Heart right ventricle (tissue), 16 donors: ENCODE data around the gene DSCAM. TPM values are rescaled to one million over a fixed set of nuclear protein-coding genes. Genes with fewer than 3 reads are reported as not detected.

Experiments
- ATAC-seq, 8 donors: fragments of 200-7000 bp; cut with Tn5 transposase; one replicate each; pipeline ENCODE4 v1.9.1; 2020; ENCODE audit warnings: mild to moderate bottlenecking in 8 of 8, moderate library complexity in 8 of 8, moderate number of reproducible peaks in 1 of 8
- DNase-seq, 2 donors: peaks; one replicate each; pipeline ENCODE4 v3.0.0-alpha.2; 2020
- H3K27ac ChIP-seq, 10 donors: fragments of 200-600 bp; sonication (generic) in 2 of 10; one replicate each; pipeline versions ENCODE4 v1.5.0 to v1.8.0; 2020 to 2022; ENCODE audit warnings: mild to moderate bottlenecking in 3 of 10
- H3K27me3 ChIP-seq, 7 donors: fragments of 200-600 bp; one replicate each; pipeline ENCODE4 v1.8.0; 2021 to 2022; ENCODE audit warnings: mild to moderate bottlenecking in 2 of 7
- H3K36me3 ChIP-seq, 9 donors: fragments of 200-600 bp; sonication (generic) in 1 of 9; one replicate each; pipeline versions ENCODE4 v1.5.0 to v1.8.0; 2020 to 2022; ENCODE audit warnings: mild to moderate bottlenecking in 2 of 9
- H3K4me1 ChIP-seq, 9 donors: fragments of 200-600 bp; sonication (generic) in 1 of 9; one replicate each; pipeline versions ENCODE4 v1.5.0 to v1.8.0; 2020 to 2022; ENCODE audit warnings: mild to moderate bottlenecking in 4 of 9
- H3K4me3 ChIP-seq, 10 donors: fragments of 200-600 bp; sonication (generic) in 2 of 10; one replicate each; pipeline versions ENCODE4 v1.5.0 to v1.8.0; 2020 to 2022; ENCODE audit warnings: mild to moderate bottlenecking in 7 of 10, moderate library complexity in 2 of 10
- H3K9me3 ChIP-seq, 11 donors: fragments of 200-600 bp in 10 of 11; sonication (generic) in 2 of 11; one replicate each; pipeline versions ENCODE4 v1.5.0 to v1.8.0; 2013 to 2022; ENCODE audit warnings: mild to moderate bottlenecking in 2 of 11, control low read depth in 1 of 11, moderate library complexity in 1 of 11
- CTCF ChIP-seq, 9 donors: fragments of 200-600 bp; sonication (generic) in 2 of 9; IDR thresholded peaks; one replicate each; pipeline versions ENCODE4 v1.5.0 to v1.8.0; 2021 to 2022; ENCODE audit warnings: antibody characterized with exemption in 9 of 9, mild to moderate bottlenecking in 5 of 9, moderate library complexity in 1 of 9
- WGBS, 2 donors: extraction: QIAGEN DNeasy Blood & Tissue Kit; methylation state at CpG; one replicate each; pipeline ENCODE4 v1.1.7; 2013; ENCODE audit warnings: inconsistent platforms in 1 of 2; 5-methylcytosine and 5-hydroxymethylcytosine counted together
- intact Hi-C, 10 donors: fragments of 100-400 bp; cut with DNase I; formaldehyde crosslinking; loops; one replicate each; pipeline versions ENCODE4 v1.11.1 to v1.14.2; 2022
- polyA plus RNA-seq, 2 donors: library from polyadenylated mRNA; stranded (reverse); fragments of 200-250 nt; gene quantifications; one replicate each; pipeline ENCODE4 v1.2.3, GENCODE V29; 2013
- total RNA-seq, 10 donors: library from RNA; stranded (reverse); fragmentation: NEBNext Ultra II Directional in 3 of 10; extraction: Animal tissue kit (Norgen Biotek cat#: 25700) in 3 of 10; gene quantifications; one replicate each; pipeline versions ENCODE4 v1.2.1 to v1.2.4, GENCODE V29; 2021 to 2023
- donor health status: Arrhythmogenic right ventricular cardiomyopathy.
- donor health status: ischemic (EF 13 %, LVEDD 7.1; RV severe dilation, severe dysfunction).
- donor health status: healthy with polysubstance abuse.
- donor health status: DM: no; HTN: yes; CAD: no.
- donor health status: DM: no; HTN: no; CAD: no.
- donor health status: ischemic (EF 25% LVEDD 6.9; RV normal size, moderate dysfunction).
- donor health status: ischemic (EF 25% LVEDD 5.7; RV mildly dilated, moderate dysfunction).
- donor health status: healthy.
- donor health status: DM: yes; HTN: yes; CAD: no.
- donor health status: Ischemic cardiomyopathy.
- donor health status: ischemic (EF 35%, LVEDD 5.7; RV mildly dilated, moderate dysfunction).
- donor health status: nonischemic (EF 11% LVEDD 7.7; RV severe dilation, severe dysfunction).
- donor health status: DM: yes; HTN: yes; CAD: no.
- donor health status: PGD.
- donor health status: ischemic (EF 29% LVEDD 5.4; RV normal size, mild dysfunction).
- donor health status: nonischemic (EF 23%, LVEDD 6.1; RV moderate dilation, normal function).

Gene DSCAM
- total and polyA plus RNA-seq, 12 donors = 0.03 to 0.04 TPM; not detected in 10

GRCh38 chr21:40658311-40658710, 188.6 kb downstream of the DSCAM start:
- Histone ChIP-seq H3K4me3 (no peak overlapping the region), H3K4me1 (no peaks in the 10 kb centered on the region), H3K9me3 (no peaks in the 10 kb centered on the region), H3K36me3 (no peaks in the 10 kb centered on the region), H3K27me3 (peaks cover 0 to 10% (median 0%) of the 10 kb centered on the region in 7 donors), H3K27ac (no peak overlapping the region)
- no peak for TF ChIP-seq CTCF (IDR thresholded peaks at IDR 0.05)
- 79 to 81% methylated on average over 3 of the region's 3 CpGs for WGBS, 2 donors
- DNase-seq (no peak), ATAC-seq (no peak)
- intact Hi-C loops = no loop called here

- WGBS, 2 donors = 23 to 26% methylated on average over 2 of the region's 2 CpGs
- intact Hi-C loops = no loop called here
- ATAC-seq = no peak
Measured at GRCh38 chr21:40652436-40652835, 194.5 kb downstream of the DSCAM start.

GRCh38 chr21:40647706-40648105, 199.3 kb downstream of the DSCAM start:
- Histone ChIP-seq H3K36me3 (no peaks in the 10 kb centered on the region), H3K27me3 (no peaks in the 10 kb centered on the region), H3K4me3 (no peak overlapping the region), H3K9me3 (peaks cover 0 to 39% (median 0%) of the 10 kb centered on the region in 11 donors), H3K4me1 (no peaks in the 10 kb centered on the region), H3K27ac (no peak overlapping the region)
- no peak for ATAC-seq
- intact Hi-C loops = no loop called here
- WGBS, 2 donors = 42 to 82% methylated on average over 2 of the region's 2 CpGs
- TF ChIP-seq CTCF (IDR thresholded peaks at IDR 0.05) = no peak
- DNase-seq = no peak

More at GRCh38 chr21:40652436-40652835, 194.5 kb downstream of the DSCAM start:
- no peaks in the 10 kb centered on the region for H3K4me1 ChIP-seq
- no peak for TF ChIP-seq CTCF (IDR thresholded peaks at IDR 0.05)
- no peaks in the 10 kb centered on the region for H3K36me3 ChIP-seq
- H3K27ac ChIP-seq = no peak overlapping the region
- H3K27me3 ChIP-seq = no peaks in the 10 kb centered on the region
- H3K9me3 ChIP-seq = peaks cover 0 to 24% (median 0%) of the 10 kb centered on the region in 11 donors
- no peak for DNase-seq
- no peak overlapping the region for H3K4me3 ChIP-seq

GRCh38 chr21:40646651-40647050, 200.3 kb downstream of the DSCAM start:
- Histone ChIP-seq H3K27me3 (no peaks in the 10 kb centered on the region), H3K4me1 (no peaks in the 10 kb centered on the region), H3K27ac (no peak overlapping the region), H3K9me3 (peaks cover 0 to 39% (median 0%) of the 10 kb centered on the region in 11 donors), H3K4me3 (no peak overlapping the region), H3K36me3 (no peaks in the 10 kb centered on the region)
- intact Hi-C loops = no loop called here
- no peak for DNase-seq
- TF ChIP-seq CTCF (IDR thresholded peaks at IDR 0.05) = no peak
- WGBS, 2 donors = 78 to 83% methylated on average over 3 of the region's 3 CpGs
- ATAC-seq = no peak
